ENCODE data around the gene RC3H1.
"Not testable (repeated sequence)": the region's sequence is repeated elsewhere in the genome, so short reads cannot be mapped to it uniquely, and the experiment has no call there.

RC3H1 gene

GRCh38 chr1:173937062-173937461, 85.1 kb downstream of the RC3H1 start:
- Histone ChIP-seq H3K4me3 (ENCODE audit: low read length) (no peak overlapping the region), H3K9me3 (replicated peaks; ENCODE audit: insufficient read depth, low read length) (no peaks in the 10 kb centered on the region), H3K9me2 (replicated peaks; ENCODE audit: insufficient read depth, low read length) (no peaks in the 10 kb centered on the region), H2AFZ (ENCODE audit: low read length) (no peak overlapping the region), H3K79me2 (ENCODE audit: low read length) (no peaks in the 10 kb centered on the region), H3K36me3 (replicated peaks; ENCODE audit: insufficient read depth, low read length) (peaks cover 18% of the 10 kb centered on the region), H3K4me2 (ENCODE audit: low read depth, low read length) (no peak overlapping the region), H3K27ac (ENCODE audit: low read length) (no peak overlapping the region), H3K4me1 (ENCODE audit: low read length) (no peaks in the 10 kb centered on the region), H4K20me1 (ENCODE audit: insufficient read depth, low read length) (no peaks in the 10 kb centered on the region), H3K9ac (ENCODE audit: low read length) (no peak overlapping the region), H3K27me3 (replicated peaks; ENCODE audit: insufficient read depth, low read length) (no peaks in the 10 kb centered on the region), H3F3A (ENCODE audit: insufficient read depth, low read length) (no peaks in the 10 kb centered on the region)
- TF ChIP-seq CTCF (IDR thresholded peaks at IDR 0.05; ENCODE audit: low read length), result no peak
- TF ChIP-seq EZH2phosphoT487 (IDR thresholded peaks at IDR 0.05; ENCODE audit: low read length), result no peak
- TF ChIP-seq EZH2 (optimal IDR thresholded peaks at IDR 0.05; ENCODE audit: low read depth, low read length), result no peak
- DNase-seq, result no peak

- Histone ChIP-seq H3K4me2 (ENCODE audit: low read depth, low read length) (no peak overlapping the region), H3K9ac (ENCODE audit: low read length) (no peak overlapping the region)
- no peak for TF ChIP-seq CTCF (IDR thresholded peaks at IDR 0.05; ENCODE audit: low read length)
- TF ChIP-seq EZH2 (optimal IDR thresholded peaks at IDR 0.05; ENCODE audit: low read depth, low read length), result no peak
- TF ChIP-seq EZH2phosphoT487 (IDR thresholded peaks at IDR 0.05; ENCODE audit: low read length), result no peak
Observed at GRCh38 chr1:173934440-173934839, 87.7 kb downstream of the RC3H1 start.

GRCh38 chr1:173930541-173930940, 91.6 kb downstream of the RC3H1 start:
- H3K4me1 ChIP-seq (ENCODE audit: low read length); DNase-seq; H3K36me3 ChIP-seq (replicated peaks; ENCODE audit: insufficient read depth, low read length); H3K27ac ChIP-seq (ENCODE audit: low read length); H4K20me1 ChIP-seq (ENCODE audit: insufficient read depth, low read length); H3K4me2 ChIP-seq (ENCODE audit: low read depth, low read length); H3K4me3 ChIP-seq (ENCODE audit: low read length); H3K79me2 ChIP-seq (ENCODE audit: low read length); H2AFZ ChIP-seq (ENCODE audit: low read length); H3K9me2 ChIP-seq (replicated peaks; ENCODE audit: insufficient read depth, low read length); H3K9me3 ChIP-seq (replicated peaks; ENCODE audit: insufficient read depth, low read length); H3K27me3 ChIP-seq (replicated peaks; ENCODE audit: insufficient read depth, low read length); H3F3A ChIP-seq (ENCODE audit: insufficient read depth, low read length); H3K9ac ChIP-seq (ENCODE audit: low read length): not testable (repeated sequence)

More at GRCh38 chr1:173934440-173934839, 87.7 kb downstream of the RC3H1 start:
- H3K27ac ChIP-seq (ENCODE audit: low read length), result no peak overlapping the region
- DNase-seq, result no peak
- no peak overlapping the region for H2AFZ ChIP-seq (ENCODE audit: low read length)
- no peaks in the 10 kb centered on the region for H3K9me3 ChIP-seq (replicated peaks; ENCODE audit: insufficient read depth, low read length)
- H3K4me3 ChIP-seq (ENCODE audit: low read length), result no peak overlapping the region
- H3K27me3 ChIP-seq (replicated peaks; ENCODE audit: insufficient read depth, low read length), result no peaks in the 10 kb centered on the region
- no peaks in the 10 kb centered on the region for H3K9me2 ChIP-seq (replicated peaks; ENCODE audit: insufficient read depth, low read length)
- H4K20me1 ChIP-seq (ENCODE audit: insufficient read depth, low read length), result no peaks in the 10 kb centered on the region
- H3K36me3 ChIP-seq (replicated peaks; ENCODE audit: insufficient read depth, low read length), result peaks cover 14% of the 10 kb centered on the region
- no peaks in the 10 kb centered on the region for H3K79me2 ChIP-seq (ENCODE audit: low read length)
- no peaks in the 10 kb centered on the region for H3K4me1 ChIP-seq (ENCODE audit: low read length)
- H3F3A ChIP-seq (ENCODE audit: insufficient read depth, low read length), result no peaks in the 10 kb centered on the region

GRCh38 chr1:173925306-173926242, 96.6 kb downstream of the RC3H1 start:
- Histone ChIP-seq H3K79me2 (ENCODE audit: low read length) (no peaks in the 10 kb centered on the region), H3K36me3 (replicated peaks; ENCODE audit: insufficient read depth, low read length) (no peaks in the 10 kb centered on the region), H3K9me2 (replicated peaks; ENCODE audit: insufficient read depth, low read length) (no peaks in the 10 kb centered on the region), H4K20me1 (ENCODE audit: insufficient read depth, low read length) (no peaks in the 10 kb centered on the region), H3K27me3 (replicated peaks; ENCODE audit: insufficient read depth, low read length) (no peaks in the 10 kb centered on the region), H3K4me3 (ENCODE audit: low read length) (no peak overlapping the region), H3K9ac (ENCODE audit: low read length) (no peak overlapping the region), H3K4me1 (ENCODE audit: low read length) (no peaks in the 10 kb centered on the region), H3F3A (ENCODE audit: insufficient read depth, low read length) (no peaks in the 10 kb centered on the region), H3K9me3 (replicated peaks; ENCODE audit: insufficient read depth, low read length) (no peaks in the 10 kb centered on the region), H3K27ac (ENCODE audit: low read length) (no peak overlapping the region), H3K4me2 (ENCODE audit: low read depth, low read length) (no peak overlapping the region), H2AFZ (ENCODE audit: low read length) (no peak overlapping the region)
- no peak for TF ChIP-seq EZH2phosphoT487 (IDR thresholded peaks at IDR 0.05; ENCODE audit: low read length)
- no peak for TF ChIP-seq CTCF (IDR thresholded peaks at IDR 0.05; ENCODE audit: low read length)
- TF ChIP-seq EZH2 (optimal IDR thresholded peaks at IDR 0.05; ENCODE audit: low read depth, low read length), result no peak
- no peak for DNase-seq

Measured in MM.1S (cell line).